MCF 10A (cell line): ENCODE data around the gene SCAF8. TPM values are rescaled to one million over a fixed set of nuclear protein-coding genes. Genes with fewer than 3 reads are reported as not detected.

Experiments
- BruUV-seq: library from RNA; stranded (reverse); fragments of 400-500 nt; replicated peaks from 2 replicates; lab custom pipeline; 2021; lab: Mats Ljungman, UMichigan
- CTCF ChIA-PET: fragments of 300-600 bp; sonication (Branson Sonifier 250); formaldehyde crosslinking; extraction: SDS; loops from one replicate; lab custom pipeline; 2021; ENCODE audit warnings: antibody characterized with exemption, inconsistent platforms; lab: Yijun Ruan, JAX
- POLR2A ChIA-PET: fragments of 300-600, 350-650 bp; sonication (Branson Sonifier 250); formaldehyde crosslinking; extraction: SDS; loops from one replicate; lab custom pipeline; 2020; ENCODE audit warnings: antibody characterized with exemption, inconsistent platforms; lab: Yijun Ruan, JAX
- DNase-seq: peaks from one replicate; pipeline ENCODE4 v3.0.0-alpha.2; 2018; ENCODE audit not compliant: unreplicated experiment
- H3K27ac Mint-ChIP-seq: one replicate; pipeline ENCODE4 v1.8.0; 2022; ENCODE audit warnings: mild to moderate bottlenecking, low read depth, mixed read lengths; ENCODE audit not compliant: unreplicated experiment
- H3K27me3 Mint-ChIP-seq: one replicate; pipeline ENCODE4 v1.8.0; 2022; ENCODE audit warnings: mixed read lengths; ENCODE audit not compliant: insufficient read depth, unreplicated experiment
- H3K36me3 Mint-ChIP-seq: one replicate; pipeline ENCODE4 v1.8.0; 2022; ENCODE audit warnings: mild to moderate bottlenecking, moderate library complexity, mixed read lengths; ENCODE audit not compliant: insufficient read depth, unreplicated experiment
- H3K4me1 Mint-ChIP-seq: one replicate; pipeline ENCODE4 v1.8.0; 2022; ENCODE audit warnings: mixed read lengths; ENCODE audit not compliant: insufficient read depth, unreplicated experiment
- H3K4me3 Mint-ChIP-seq: one replicate; pipeline ENCODE4 v1.8.0; 2022; ENCODE audit warnings: mild to moderate bottlenecking, moderate library complexity, mixed read lengths; ENCODE audit not compliant: unreplicated experiment
- H3K9me3 Mint-ChIP-seq: one replicate; pipeline ENCODE4 v1.8.0; 2022; ENCODE audit warnings: mixed read lengths; ENCODE audit not compliant: unreplicated experiment
- intact Hi-C: fragments of 100-400 bp; cut with micrococcal nuclease; formaldehyde crosslinking; loops from 2 replicates; pipeline ENCODE4 v1.14.1; 2022
- total RNA-seq: library from RNA; stranded (reverse); gene quantifications from 2 replicates; pipeline ENCODE4 v1.2.3, GENCODE V29; 2022
- TF ChIP-seq, protein P1 (sequence below): fragments of 200-600 bp; IDR thresholded peaks from one replicate; pipeline ENCODE4 v1.8.0; 2022; ENCODE audit warnings: antibody characterized with exemption, mild to moderate bottlenecking; ENCODE audit not compliant: unreplicated experiment

Gene SCAF8
- total RNA-seq, 1 experiment from 2014 or later: 49.2 TPM

DNA sequence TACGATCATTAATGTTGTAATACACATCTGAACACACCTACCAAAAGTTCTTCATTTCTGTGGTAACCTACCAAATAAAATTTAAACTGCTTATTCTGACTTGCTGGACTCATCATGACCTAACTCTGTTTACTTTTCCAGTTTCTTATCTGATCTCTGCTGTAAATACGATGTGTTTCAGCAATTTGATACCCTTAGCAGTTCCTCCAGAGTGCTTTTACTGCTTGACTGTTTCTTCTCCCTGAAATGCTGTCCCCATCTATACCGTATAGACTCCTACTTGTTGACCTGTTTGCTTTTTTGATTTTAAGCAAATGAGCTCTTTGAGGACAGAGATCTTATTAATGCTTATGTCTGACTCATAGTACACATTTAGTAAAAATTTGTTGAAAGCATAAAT, 119.5 kb downstream of the SCAF8 start:
- H3K4me1 Mint-ChIP-seq: no peaks in the 10 kb centered on the region
- H3K4me3 Mint-ChIP-seq: no peak overlapping the region
- ChIA-PET POLR2A (interaction anchor here (0.9 to 1.7 kb wide), 3 partner anchors 9 to 14 kb away, joined by 3 to 5 read pairs (median 3); no protein-coding TSS in a partner anchor), CTCF (interaction anchor here (0.6 to 1.5 kb wide), 5 partner anchors 9 to 178 kb away, joined by 3 read pairs; no protein-coding TSS in a partner anchor)
- no peaks in the 10 kb centered on the region for H3K9me3 Mint-ChIP-seq
- TF ChIP-seq, protein P1, sequence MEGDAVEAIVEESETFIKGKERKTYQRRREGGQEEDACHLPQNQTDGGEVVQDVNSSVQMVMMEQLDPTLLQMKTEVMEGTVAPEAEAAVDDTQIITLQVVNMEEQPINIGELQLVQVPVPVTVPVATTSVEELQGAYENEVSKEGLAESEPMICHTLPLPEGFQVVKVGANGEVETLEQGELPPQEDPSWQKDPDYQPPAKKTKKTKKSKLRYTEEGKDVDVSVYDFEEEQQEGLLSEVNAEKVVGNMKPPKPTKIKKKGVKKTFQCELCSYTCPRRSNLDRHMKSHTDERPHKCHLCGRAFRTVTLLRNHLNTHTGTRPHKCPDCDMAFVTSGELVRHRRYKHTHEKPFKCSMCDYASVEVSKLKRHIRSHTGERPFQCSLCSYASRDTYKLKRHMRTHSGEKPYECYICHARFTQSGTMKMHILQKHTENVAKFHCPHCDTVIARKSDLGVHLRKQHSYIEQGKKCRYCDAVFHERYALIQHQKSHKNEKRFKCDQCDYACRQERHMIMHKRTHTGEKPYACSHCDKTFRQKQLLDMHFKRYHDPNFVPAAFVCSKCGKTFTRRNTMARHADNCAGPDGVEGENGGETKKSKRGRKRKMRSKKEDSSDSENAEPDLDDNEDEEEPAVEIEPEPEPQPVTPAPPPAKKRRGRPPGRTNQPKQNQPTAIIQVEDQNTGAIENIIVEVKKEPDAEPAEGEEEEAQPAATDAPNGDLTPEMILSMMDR: no peak
- intact Hi-C loops: no loop called here
- BruUV-seq: no TSS peak
- H3K27me3 Mint-ChIP-seq: no peaks in the 10 kb centered on the region
- H3K27ac Mint-ChIP-seq: no peak overlapping the region
- no peak for DNase-seq
- peaks cover 12% of the 10 kb centered on the region for H3K36me3 Mint-ChIP-seq

DNA sequence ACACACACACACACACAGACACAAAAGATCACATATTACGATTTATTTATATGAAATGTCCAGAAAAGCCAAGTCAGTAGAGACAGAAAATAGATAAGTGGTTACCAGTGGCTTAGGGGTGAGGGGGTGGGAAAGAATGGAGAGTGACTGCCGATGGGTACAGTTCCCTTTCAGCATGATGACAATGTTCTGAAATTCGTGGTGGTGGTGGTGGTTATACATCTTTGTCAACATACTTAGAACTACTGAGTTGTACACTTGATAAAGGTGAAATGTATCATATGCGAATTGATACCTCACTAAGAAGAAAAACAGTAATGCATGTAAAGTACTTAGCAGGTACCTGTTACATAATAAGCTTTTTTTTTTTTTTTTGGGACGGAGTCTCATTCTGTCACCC, 124.3 kb downstream of the SCAF8 start:
- H3K4me3 Mint-ChIP-seq: no peak overlapping the region
- no peaks in the 10 kb centered on the region for H3K27me3 Mint-ChIP-seq
- TF ChIP-seq, protein P1: no peak
- no peak overlapping the region for H3K27ac Mint-ChIP-seq
- H3K4me1 Mint-ChIP-seq: no peaks in the 10 kb centered on the region
- POLR2A ChIA-PET: no interaction called here
- BruUV-seq: no TSS peak
- CTCF ChIA-PET: no interaction called here
- intact Hi-C loops: no loop called here
- DNase-seq: no peak
- H3K36me3 Mint-ChIP-seq: peaks cover 18% of the 10 kb centered on the region
- H3K9me3 Mint-ChIP-seq: no peaks in the 10 kb centered on the region

DNA sequence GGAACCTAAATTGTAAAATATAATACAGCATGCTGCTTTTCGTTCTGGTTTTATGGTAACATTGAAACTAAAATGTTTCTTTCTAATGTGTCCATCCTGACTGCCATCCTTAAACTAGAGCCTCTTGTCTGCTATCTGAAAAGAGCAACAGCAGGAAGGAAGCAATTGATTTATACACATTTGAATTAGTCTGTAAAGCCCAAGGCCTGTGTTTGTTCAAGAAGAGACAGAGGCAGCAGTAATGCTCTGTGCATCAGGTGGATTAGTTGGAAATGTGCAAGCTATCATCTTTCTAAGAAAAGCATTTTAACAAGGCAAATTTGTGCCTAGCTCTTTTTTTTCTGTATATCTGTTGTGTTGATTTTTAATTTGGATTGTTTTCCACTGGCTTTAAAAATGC, 128.6 kb downstream of the SCAF8 start:
- Mint-ChIP-seq H3K27ac (no peak overlapping the region), H3K4me1 (peaks cover 5% of the 10 kb centered on the region), H3K27me3 (no peaks in the 10 kb centered on the region), H3K4me3 (no peak overlapping the region), H3K9me3 (no peaks in the 10 kb centered on the region), H3K36me3 (peaks cover 22% of the 10 kb centered on the region)
- BruUV-seq: no TSS peak
- TF ChIP-seq, protein P1: no peak
- intact Hi-C loops: no loop called here
- ChIA-PET POLR2A (interaction anchor here (0.6 to 1.9 kb wide), 3 partner anchors 8 to 159 kb away, joined by 3 to 6 read pairs (median 4); no protein-coding TSS in a partner anchor), CTCF (interaction anchor here (0.7 to 1.5 kb wide), 3 partner anchors 9 to 67 kb away, joined by 4 to 5 read pairs (median 5); no protein-coding TSS in a partner anchor)
- no peak for DNase-seq

DNA sequence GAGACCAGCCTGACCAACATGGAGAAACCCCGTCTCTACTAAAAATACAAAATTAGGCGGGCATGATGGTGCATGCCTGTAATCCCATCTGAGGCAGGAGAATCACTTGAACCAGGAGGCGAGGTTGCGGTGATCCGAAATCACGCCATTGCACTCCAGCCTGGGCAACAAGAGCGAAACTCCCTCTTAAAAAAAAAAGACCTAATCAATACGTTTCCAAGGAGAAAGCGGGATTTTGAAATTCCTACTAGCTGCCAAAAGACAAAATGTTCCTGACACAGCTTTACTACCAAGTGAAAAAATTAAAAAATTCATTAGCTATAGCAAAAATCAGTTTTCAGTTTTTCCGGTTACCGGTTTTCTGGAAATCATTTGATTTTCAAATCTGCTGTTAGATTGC, 129.3 kb downstream of the SCAF8 start:
- intact Hi-C loops: no loop called here
- POLR2A ChIA-PET: interaction anchor here (0.6 to 1.0 kb wide), 4 partner anchors 9 to 185 kb away, joined by 3 to 4 read pairs (median 4); no protein-coding TSS in a partner anchor
- no peaks in the 10 kb centered on the region for H3K27me3 Mint-ChIP-seq
- peaks cover 5% of the 10 kb centered on the region for H3K4me1 Mint-ChIP-seq
- H3K36me3 Mint-ChIP-seq: peaks cover 22% of the 10 kb centered on the region
- BruUV-seq: no TSS peak
- TF ChIP-seq, protein P1: no peak
- DNase-seq: no peak
- H3K9me3 Mint-ChIP-seq: no peaks in the 10 kb centered on the region
- CTCF ChIA-PET: interaction anchor here (1.2 to 1.5 kb wide), 2 partner anchors 8 to 66 kb away, joined by 4 to 5 read pairs; no protein-coding TSS in a partner anchor
- H3K4me3 Mint-ChIP-seq: no peak overlapping the region
- H3K27ac Mint-ChIP-seq: no peak overlapping the region
